Activated CD8-positive, alpha-beta memory T cell treated with anti-CD3 and anti-CD28 coated beads, Interleukin-2, amount 50 U/mL, for 4 hours (primary cell): ENCODE data around the gene STARD4.

Source experiments
- DNase-seq: peaks from one replicate; pipeline ENCODE4 v3.0.0-alpha.2; 2020

STARD4 gene

GRCh38 chr5:111469293-111469896 lies 42.9 kb downstream of the STARD4 start:
- no peak for DNase-seq

GRCh38 chr5:111463311-111463710 lies 49.0 kb downstream of the STARD4 start:
- DNase-seq, result no peak

- DNase-seq, result no peak
These were observed 50.4 kb downstream of the STARD4 start for GRCh38 chr5:111461934-111462333.

- no peak for DNase-seq
These were observed 51.1 kb downstream of the STARD4 start for GRCh38 chr5:111461255-111461671.

- DNase-seq, result no peak
These were observed 57.6 kb downstream of the STARD4 start for GRCh38 chr5:111454776-111455175.

GRCh38 chr5:111454198-111454622 lies 58.1 kb downstream of the STARD4 start:
- no peak for DNase-seq

GRCh38 chr5:111453747-111454146 lies 58.6 kb downstream of the STARD4 start:
- DNase-seq, result no peak

GRCh38 chr5:111453295-111453694 lies 59.0 kb downstream of the STARD4 start:
- DNase-seq, result no peak

GRCh38 chr5:111447822-111448221 lies 64.5 kb downstream of the STARD4 start:
- no peak for DNase-seq

GRCh38 chr5:111447099-111447498 lies 65.2 kb downstream of the STARD4 start:
- DNase-seq, result no peak
